Neural progenitor cell (in vitro differentiated cells): Measurements from ENCODE around the gene KRT73. TPM values are rescaled to one million over a fixed set of nuclear protein-coding genes. Genes with fewer than 3 reads are reported as not detected.

Source experiments
- DNase-seq: peaks from one replicate; pipeline ENCODE4 v3.0.0-alpha.2; 2016; ENCODE audit warnings: low spot score
- H2AFZ ChIP-seq: fragments of 200-600 bp; sonication (generic); replicated peaks from 2 replicates; pipeline ENCODE4 v1.6.1; 2016; ENCODE audit warnings: antibody characterized with exemption
- H3F3A ChIP-seq: fragments of 200-600 bp; sonication (generic); 2 replicates; pipeline ENCODE4 v1.6.1; 2016; ENCODE audit warnings: antibody characterized with exemption, low read depth
- H3K27ac ChIP-seq: fragments of 200-600 bp; sonication (generic); 2 replicates; pipeline ENCODE4 v1.5.1; 2016; ENCODE audit warnings: mild to moderate bottlenecking
- H3K27me3 ChIP-seq: fragments of 200-600 bp; sonication (generic); 2 replicates; pipeline ENCODE4 v1.6.1; 2016; ENCODE audit warnings: mild to moderate bottlenecking, moderate library complexity
- H3K36me3 ChIP-seq: fragments of 200-600 bp; sonication (generic); 2 replicates; pipeline ENCODE4 v1.5.1; 2016
- H3K4me1 ChIP-seq: fragments of 200-600 bp; sonication (generic); 2 replicates; pipeline ENCODE4 v1.6.1; 2016; ENCODE audit warnings: mixed run types
- H3K4me2 ChIP-seq: fragments of 200-600 bp; sonication (generic); 2 replicates; pipeline ENCODE4 v1.6.1; 2016
- H3K4me3 ChIP-seq: fragments of 200-600 bp; sonication (generic); 2 replicates; pipeline ENCODE4 v1.5.1; 2016
- H3K79me2 ChIP-seq: fragments of 200-600 bp; sonication (generic); 2 replicates; pipeline ENCODE4 v1.6.1; 2016; ENCODE audit warnings: low read depth
- H3K9ac ChIP-seq: fragments of 200-600 bp; sonication (generic); 2 replicates; pipeline ENCODE4 v1.6.1; 2016
- H3K9me3 ChIP-seq: fragments of 200-600 bp; sonication (generic); 2 replicates; pipeline ENCODE4 v1.5.1; 2016; ENCODE audit warnings: low read depth
- H4K20me1 ChIP-seq: fragments of 200-600 bp; sonication (generic); 2 replicates; pipeline ENCODE4 v1.6.1; 2016; ENCODE audit warnings: low read depth
- H3K27ac Mint-ChIP-seq: 3 replicates; pipeline ENCODE4 v1.8.0; 2021; ENCODE audit warnings: mixed read lengths
- H3K27me3 Mint-ChIP-seq: 2 replicates; pipeline ENCODE4 v1.8.0; 2022; ENCODE audit warnings: low read depth, mild to moderate bottlenecking, inconsistent platforms, moderate library complexity, mixed read lengths; ENCODE audit not compliant: insufficient read depth
- H3K36me3 Mint-ChIP-seq: 3 replicates; pipeline ENCODE4 v1.8.0; 2021; ENCODE audit warnings: mixed read lengths
- H3K4me1 Mint-ChIP-seq: 3 replicates; pipeline ENCODE4 v1.8.0; 2021; ENCODE audit warnings: mixed read lengths
- H3K4me3 Mint-ChIP-seq: 3 replicates; pipeline ENCODE4 v1.8.0; 2021; ENCODE audit warnings: mild to moderate bottlenecking, moderate library complexity, mixed read lengths
- H3K9me3 Mint-ChIP-seq: 3 replicates; pipeline ENCODE4 v1.8.0; 2020; ENCODE audit warnings: mixed read lengths
- EZH2 ChIP-seq: fragments of 200-600 bp; sonication (generic); IDR thresholded peaks from 2 replicates; pipeline ENCODE4 v1.6.1; 2017; ENCODE audit warnings: antibody characterized with exemption, mild to moderate bottlenecking, moderate library complexity
- EZH2phosphoT487 ChIP-seq: fragments of 200-600 bp; sonication (generic); IDR thresholded peaks from 2 replicates; pipeline ENCODE4 v1.6.1; 2017; ENCODE audit warnings: antibody characterized with exemption
- total RNA-seq: library from RNA; depleted of rRNA; stranded (reverse); fragments of >200 nt; gene quantifications from 2 replicates; pipeline ENCODE4 v1.2.3, GENCODE V29; 2015; ENCODE audit warnings: low replicate concordance
- TF ChIP-seq, protein P1 (sequence below): fragments of 200-600 bp; sonication (generic); IDR thresholded peaks from 2 replicates; pipeline ENCODE4 v1.5.1; 2017; ENCODE audit warnings: antibody characterized with exemption, mild to moderate bottlenecking

KRT73 gene
- total RNA-seq, 1 donor from 2014 or later = not detected

DNA sequence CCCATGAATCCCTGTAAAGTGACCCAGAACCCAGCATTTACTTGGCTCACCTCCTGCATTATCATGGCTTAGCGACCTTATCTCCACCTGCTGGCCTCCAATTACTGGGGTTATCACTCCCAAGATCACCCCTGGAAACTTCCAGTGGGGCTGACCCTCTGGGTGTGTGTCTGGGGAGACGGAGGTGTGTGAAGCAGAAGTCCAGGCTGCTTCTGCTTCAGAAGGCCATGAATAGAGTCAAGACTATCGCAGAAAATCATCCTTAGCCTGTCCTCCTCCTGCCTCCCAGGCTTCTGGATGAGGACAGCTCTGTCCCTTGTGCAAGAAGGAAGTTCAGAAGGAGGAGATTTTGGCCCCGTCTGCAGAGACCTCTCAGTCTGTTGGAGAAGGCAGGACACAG lies 16.7 kb downstream of the KRT73 start:
- Histone ChIP-seq H4K20me1 (no peaks in the 10 kb centered on the region), H3K4me2 (no peak overlapping the region), H3K27me3 (peaks cover 25% of the 10 kb centered on the region), H3K36me3 (no peaks in the 10 kb centered on the region), H3K79me2 (no peaks in the 10 kb centered on the region), H3K4me1 (no peaks in the 10 kb centered on the region), H3F3A (no peaks in the 10 kb centered on the region), H3K9ac (no peak overlapping the region), H3K4me3 (no peak overlapping the region), H2AFZ (no peak overlapping the region), H3K27ac (no peak overlapping the region), H3K9me3 (no peaks in the 10 kb centered on the region)
- TF ChIP-seq EZH2phosphoT487 = no peak
- TF ChIP-seq, protein P1, sequence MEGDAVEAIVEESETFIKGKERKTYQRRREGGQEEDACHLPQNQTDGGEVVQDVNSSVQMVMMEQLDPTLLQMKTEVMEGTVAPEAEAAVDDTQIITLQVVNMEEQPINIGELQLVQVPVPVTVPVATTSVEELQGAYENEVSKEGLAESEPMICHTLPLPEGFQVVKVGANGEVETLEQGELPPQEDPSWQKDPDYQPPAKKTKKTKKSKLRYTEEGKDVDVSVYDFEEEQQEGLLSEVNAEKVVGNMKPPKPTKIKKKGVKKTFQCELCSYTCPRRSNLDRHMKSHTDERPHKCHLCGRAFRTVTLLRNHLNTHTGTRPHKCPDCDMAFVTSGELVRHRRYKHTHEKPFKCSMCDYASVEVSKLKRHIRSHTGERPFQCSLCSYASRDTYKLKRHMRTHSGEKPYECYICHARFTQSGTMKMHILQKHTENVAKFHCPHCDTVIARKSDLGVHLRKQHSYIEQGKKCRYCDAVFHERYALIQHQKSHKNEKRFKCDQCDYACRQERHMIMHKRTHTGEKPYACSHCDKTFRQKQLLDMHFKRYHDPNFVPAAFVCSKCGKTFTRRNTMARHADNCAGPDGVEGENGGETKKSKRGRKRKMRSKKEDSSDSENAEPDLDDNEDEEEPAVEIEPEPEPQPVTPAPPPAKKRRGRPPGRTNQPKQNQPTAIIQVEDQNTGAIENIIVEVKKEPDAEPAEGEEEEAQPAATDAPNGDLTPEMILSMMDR = no peak
- no peak for TF ChIP-seq EZH2
- no peaks in the 10 kb centered on the region for H3K4me1 Mint-ChIP-seq
- H3K27ac Mint-ChIP-seq = no peak overlapping the region
- no peak for DNase-seq
- H3K9me3 Mint-ChIP-seq = no peaks in the 10 kb centered on the region
- peaks cover 4% of the 10 kb centered on the region for H3K27me3 Mint-ChIP-seq
- no peaks in the 10 kb centered on the region for H3K36me3 Mint-ChIP-seq
- peak overlapping the region; percentile 20 for H3K4me3 Mint-ChIP-seq

DNA sequence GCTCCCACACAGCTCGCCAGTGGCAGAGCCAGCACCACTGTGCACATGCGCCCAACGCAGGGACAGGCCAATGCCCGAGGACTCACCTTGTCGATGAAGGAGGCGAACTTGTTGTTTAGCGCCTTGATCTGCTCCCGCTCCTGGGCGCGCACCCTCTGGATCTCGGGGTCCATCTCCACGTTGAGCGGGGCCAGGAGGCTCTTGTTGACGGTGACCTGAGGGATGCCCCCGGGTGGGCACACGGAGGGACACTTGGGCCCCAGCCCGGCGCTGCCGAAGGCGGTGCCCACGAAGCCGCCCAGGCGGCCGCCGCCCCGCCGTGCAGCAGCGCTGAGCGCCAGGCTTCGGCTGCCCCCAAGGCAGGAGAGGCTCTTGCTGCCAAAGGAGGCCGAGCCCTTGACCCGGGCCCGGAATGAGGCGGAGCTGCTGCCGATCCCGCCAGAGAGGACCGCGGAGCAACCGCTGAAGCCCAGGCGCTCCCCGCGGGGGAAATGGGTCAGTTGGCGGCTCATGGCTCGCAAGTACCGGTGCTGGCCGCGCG lies 17.3 kb downstream of the KRT73 start, which contains the start of gene KRT72:
Gene KRT72 (minus strand): TSS at position 523 of the 541 bp plus-strand sequence. CDS start 11 bp downstream, at position 512.
- no peak for DNase-seq
- H3K9me3 ChIP-seq = no peaks in the 10 kb centered on the region
- peaks cover 25% of the 10 kb centered on the region for H3K27me3 ChIP-seq
- Mint-ChIP-seq H3K9me3 (no peaks in the 10 kb centered on the region), H3K27ac (no peak within 1 kb of the TSS), H3K4me1 (no peaks in the 10 kb centered on the region), H3K27me3 (peaks cover 4% of the 10 kb centered on the region), H3K4me3 (peak within 1 kb of the TSS; percentile 20), H3K36me3 (no peaks in the 10 kb centered on the region)
- H3K36me3 ChIP-seq = no peaks in the 10 kb centered on the region
- H3K79me2 ChIP-seq = no peaks in the 10 kb centered on the region
- no peak within 1 kb of the TSS for H3K4me2 ChIP-seq
- no peaks in the 10 kb centered on the region for H3F3A ChIP-seq
- no peak within 1 kb of the TSS for H3K9ac ChIP-seq
- H2AFZ ChIP-seq = no peak within 1 kb of the TSS
- no peak within 1 kb of the TSS for H3K4me3 ChIP-seq
- no peak within 1 kb of the TSS for H3K27ac ChIP-seq
- no peaks in the 10 kb centered on the region for H4K20me1 ChIP-seq
- H3K4me1 ChIP-seq = no peaks in the 10 kb centered on the region
- TF ChIP-seq EZH2phosphoT487 = no peak
- TF ChIP-seq EZH2 = no peak
- TF ChIP-seq, protein P1 = no peak

DNA sequence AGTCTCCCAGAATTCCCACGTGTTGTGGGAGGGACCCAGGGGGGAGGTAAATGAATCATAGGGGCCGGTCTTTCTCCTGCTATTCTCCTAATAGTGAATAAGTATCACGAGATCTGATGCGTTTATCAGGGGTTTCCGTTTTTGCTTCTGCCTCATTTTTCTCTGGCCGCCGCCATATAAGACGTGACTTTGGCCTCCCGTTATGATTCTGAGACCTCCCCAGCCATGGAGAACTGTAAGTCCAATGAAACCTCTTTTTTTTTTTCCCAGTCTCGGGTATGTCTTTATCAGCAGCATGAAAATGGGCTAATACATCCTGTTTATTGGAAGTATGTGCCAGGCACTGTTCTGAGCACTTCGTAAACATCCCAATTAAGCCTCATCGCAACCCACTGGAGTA lies 17.9 kb downstream of the KRT73 start:
- no peaks in the 10 kb centered on the region for H3K9me3 Mint-ChIP-seq

More for the DNA sequence above, 17.9 kb downstream of the KRT73 start:
- Histone ChIP-seq H3F3A (no peaks in the 10 kb centered on the region), H4K20me1 (no peaks in the 10 kb centered on the region), H2AFZ (no peak overlapping the region), H3K4me3 (no peak overlapping the region), H3K9me3 (no peaks in the 10 kb centered on the region), H3K4me1 (no peaks in the 10 kb centered on the region), H3K9ac (no peak overlapping the region), H3K27me3 (peaks cover 25% of the 10 kb centered on the region), H3K4me2 (no peak overlapping the region), H3K36me3 (no peaks in the 10 kb centered on the region), H3K27ac (no peak overlapping the region), H3K79me2 (no peaks in the 10 kb centered on the region)
- H3K27ac Mint-ChIP-seq = no peak overlapping the region
- H3K4me3 Mint-ChIP-seq = no peak overlapping the region
- peaks cover 4% of the 10 kb centered on the region for H3K27me3 Mint-ChIP-seq
- H3K4me1 Mint-ChIP-seq = no peaks in the 10 kb centered on the region
- TF ChIP-seq EZH2phosphoT487 (no peak), EZH2 (no peak)
- TF ChIP-seq, protein P1 = no peak
- DNase-seq = no peak
- H3K36me3 Mint-ChIP-seq = no peaks in the 10 kb centered on the region
